ENCODE measurements around the gene DLST. TPM values are rescaled to one million over a fixed set of nuclear protein-coding genes. Genes with fewer than 3 reads are reported as not detected.

Gene DLST
- total RNA-seq, 1 donor from 2014 or later: 35.6 TPM

DNA sequence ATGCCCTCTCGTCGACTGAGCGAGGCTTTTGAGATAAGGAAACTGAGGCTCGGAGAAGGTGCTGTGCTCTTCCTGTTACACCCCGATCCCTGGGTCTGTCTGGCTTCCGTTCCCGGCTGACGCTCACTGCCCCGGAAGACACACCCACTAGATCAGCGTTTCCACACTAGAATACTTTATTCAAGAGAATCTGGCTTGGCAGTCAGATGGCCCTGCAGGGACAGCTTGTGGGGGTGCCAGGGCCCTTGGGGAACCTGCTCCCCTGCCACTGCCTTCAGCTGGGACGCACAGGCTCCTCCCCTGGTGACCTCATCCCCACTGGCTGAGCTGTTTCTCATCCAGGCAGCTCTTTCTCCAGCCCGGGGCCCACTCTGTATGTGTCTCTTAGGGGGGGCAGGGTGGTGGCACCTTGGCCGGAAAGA lies 60.0 kb downstream of the DLST start:
- peak; percentile 18 for DNase-seq

DNA sequence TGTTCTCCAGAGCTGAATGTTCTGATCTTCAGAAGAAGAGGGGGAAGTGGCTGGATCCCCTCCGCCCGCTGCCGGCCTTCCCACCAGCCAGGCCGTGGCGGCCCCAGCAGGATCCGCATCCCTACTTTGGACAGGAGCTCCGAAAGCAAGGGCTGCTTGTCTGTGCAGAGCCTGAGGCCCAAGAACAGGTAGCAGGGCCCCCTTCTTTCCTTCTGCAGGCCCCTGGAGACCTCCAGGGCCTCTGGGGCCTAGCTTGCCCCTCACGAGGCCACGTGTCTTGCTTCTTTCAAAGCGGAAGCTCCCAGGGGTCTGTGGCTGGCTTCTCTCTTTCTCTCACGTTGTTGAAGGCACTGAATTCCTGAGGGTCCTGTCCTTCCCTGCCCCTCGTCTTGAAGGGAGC lies 60.5 kb downstream of the DLST start:
- no peak for DNase-seq

DNA sequence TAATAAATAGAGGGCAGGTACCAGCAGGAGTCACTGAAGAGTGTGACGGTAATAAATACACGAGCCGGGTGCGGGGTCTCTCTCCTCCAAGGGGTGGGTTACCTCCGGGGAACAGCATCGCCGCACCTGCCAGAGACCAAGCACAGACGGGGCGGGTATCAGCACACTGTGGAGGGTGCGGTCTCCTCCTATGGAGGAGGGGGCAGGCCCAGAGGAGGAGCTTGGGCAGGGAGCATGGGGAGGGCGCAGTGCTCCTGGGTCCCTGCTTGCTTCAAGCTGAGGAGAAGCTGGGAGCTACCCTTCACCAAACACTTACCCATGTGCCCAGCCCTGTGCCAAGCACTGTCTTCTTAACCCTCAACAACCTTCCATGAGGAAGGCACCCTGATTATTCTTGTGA lies 60.9 kb downstream of the DLST start:
- no peak for DNase-seq

DNA sequence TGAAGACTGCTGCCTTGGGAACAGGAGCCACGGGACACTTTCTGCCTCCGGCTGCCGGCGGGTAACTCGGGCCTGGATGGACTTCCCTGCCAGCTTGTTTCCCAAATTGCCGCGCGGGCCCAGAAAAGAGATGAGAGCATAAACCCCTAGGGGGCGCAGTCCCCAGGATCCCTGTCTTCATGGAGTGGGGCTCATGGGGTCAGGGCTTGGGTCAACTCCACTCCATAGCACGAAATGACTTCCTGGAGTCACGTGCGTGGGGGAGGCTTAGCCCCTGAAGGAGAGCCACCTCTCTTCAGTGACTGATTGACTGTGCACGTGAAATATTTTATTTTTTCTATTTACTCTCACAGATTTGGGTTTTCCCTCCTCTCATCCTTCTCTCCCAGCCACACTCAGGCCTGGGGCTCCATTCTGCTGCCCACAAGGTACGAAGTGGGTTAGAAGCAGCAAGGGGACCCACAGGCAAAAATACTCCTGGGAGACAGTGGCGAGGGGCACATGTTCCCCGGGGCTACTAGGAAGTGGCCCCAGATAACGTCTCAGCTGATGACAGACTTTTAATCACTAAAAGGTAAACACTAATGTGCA lies 63.6 kb downstream of the DLST start:
- no peak for DNase-seq

DNA sequence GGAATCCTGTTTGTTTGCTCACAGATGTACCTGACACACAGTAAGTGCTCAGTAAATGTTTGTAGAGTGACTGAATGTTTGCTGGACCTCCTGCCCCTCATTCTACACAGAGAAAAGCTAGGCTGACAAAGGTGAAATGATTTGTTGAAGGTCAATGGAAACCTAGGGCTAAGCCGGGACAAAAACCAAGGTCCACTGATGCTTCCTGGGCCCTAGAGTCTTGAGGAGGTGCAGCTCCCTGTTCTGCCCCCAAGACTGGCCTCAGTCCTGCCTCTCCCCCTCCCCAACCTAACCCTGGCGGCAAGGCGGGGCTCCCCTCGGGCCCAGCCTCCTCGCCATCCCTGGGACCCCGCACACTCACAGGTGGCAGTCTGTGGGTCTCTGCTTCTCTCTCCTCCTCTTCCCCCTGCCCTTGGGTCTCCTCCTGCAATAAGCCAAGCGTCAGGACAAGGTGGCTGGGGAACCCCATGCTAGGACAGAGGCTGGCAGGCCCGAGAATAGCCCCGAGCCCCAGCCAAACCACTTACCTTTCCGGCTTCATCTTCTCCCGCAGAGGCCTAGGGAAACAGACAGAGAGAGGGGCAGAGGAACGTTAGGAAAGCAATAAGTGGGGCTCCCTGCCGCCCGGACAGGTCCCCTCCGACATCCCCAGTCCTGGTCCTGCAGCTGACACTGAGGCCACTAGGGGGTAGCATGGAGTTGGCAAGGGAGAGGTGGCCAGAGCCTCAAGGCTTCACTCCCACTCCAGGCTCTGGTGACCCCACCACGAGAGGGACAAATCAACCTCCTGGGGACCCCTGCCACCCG lies 64.3 kb downstream of the DLST start:
- peak; percentile 42 for DNase-seq

DNA sequence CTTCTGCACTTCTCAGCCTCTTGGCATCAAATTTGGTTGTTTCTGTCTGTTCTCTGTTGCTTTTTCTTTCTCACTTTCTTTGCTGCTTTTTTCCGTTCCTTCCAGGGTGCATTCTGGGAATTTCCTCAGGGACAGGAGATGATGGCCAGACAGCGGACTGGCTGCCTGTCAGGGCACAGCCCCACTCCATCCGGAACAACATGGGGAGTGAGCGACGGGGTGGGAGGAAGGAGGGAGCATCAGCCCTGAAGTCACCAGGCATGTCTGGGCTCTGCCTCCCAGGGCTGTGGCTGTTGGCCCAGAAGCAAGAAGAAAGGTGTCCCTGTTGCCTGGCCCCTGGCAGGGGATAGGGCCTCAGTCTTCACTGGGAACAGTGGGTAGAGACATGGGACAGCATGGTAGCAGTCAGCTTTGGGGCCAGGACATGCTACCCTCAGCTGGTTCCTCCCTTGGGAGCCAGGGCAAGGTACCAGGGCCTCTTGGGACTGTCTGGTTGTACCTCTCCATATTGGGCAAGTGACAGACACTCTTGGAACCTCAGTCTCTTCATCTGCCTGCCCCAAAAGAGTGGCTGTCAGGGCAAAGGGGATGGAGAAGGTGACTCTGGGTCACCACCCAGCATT lies 65.1 kb downstream of the DLST start:
- DNase-seq: no peak

DNA sequence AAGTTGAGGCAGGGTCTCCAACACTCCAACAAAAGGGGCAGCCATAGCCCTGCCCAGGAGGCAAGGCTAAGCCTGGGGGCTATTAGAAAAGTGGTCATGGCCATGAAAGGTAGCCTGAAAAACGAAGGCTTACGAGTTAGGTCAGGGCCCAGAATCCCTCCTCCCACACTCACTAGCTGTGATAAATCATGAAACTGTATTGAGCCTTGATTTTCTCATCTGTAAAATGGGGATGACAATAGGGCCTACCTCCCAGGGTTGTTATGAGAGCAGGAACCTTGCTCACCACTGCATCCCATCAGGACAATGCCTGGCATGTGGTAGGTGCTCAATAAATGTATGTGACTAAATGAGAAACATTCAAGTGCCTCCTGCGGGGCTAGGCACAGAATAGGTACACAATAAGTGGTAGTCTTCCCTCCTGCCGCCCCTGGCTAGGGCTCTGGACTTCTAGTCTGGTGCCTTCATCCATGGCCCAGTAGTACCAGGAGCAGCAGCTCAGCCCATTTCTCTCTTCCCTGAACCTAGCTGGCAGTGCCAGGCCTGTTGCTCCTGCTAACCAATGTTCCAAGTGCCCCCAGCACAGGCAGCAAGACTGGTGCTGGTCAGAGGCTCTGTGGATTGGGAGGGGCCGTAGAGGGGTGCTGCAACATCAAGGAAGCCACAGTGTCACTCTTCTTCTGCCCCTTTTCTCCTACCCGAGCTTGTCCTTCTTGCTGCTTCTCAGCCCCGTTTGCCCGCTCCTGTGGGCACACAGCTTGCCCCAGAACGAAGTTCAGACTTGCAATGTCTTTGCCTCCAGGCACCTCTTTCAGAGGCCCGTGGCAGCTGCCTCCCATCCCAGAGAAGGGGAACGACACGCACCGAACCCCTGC lies 65.9 kb downstream of the DLST start:
- DNase-seq: no peak

DNA sequence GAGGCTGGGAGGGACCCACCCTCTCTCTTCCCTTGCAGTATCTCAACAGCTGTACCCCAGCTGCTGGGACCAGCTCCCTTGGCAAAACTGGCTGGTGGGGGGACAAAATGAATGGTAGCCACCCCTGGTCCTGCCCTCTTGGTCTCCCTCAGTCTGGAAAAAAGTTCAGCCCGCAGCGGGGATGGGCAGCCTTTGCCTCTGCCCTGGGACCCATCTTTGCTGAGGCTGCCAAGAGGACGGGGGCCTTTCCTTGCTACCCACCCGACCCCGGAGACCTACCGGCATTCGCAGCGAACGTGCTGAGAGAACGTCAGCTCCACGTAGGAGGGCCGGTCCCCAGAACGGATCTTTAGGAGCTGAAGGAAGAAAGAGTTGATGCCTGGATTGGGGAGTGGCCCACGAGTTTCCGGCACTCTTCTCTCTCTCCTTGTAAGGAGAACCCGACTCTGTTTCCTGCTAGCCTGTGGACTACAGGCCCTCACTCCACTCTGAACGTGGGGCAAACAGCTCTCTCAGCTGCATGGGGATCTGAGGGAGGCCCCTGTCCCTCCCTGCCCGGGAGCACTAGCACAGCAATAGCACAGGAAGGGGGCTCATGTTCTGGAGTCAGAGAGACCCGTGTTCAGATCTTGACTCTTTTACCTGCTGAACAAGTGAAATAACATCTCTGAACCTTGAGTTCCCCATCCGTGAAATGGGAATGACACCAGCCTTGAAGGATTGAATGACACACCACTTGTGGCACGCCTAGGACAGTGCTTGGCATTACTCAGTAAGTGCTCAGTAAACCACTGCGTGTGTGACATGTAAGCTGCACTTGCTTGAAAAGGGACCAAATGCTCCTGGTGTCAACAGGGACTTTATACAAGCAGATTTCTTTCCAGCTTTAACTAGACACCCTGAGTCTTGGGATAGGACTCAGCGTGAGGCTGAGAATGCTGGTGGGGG lies 66.8 kb downstream of the DLST start:
- DNase-seq: no peak

DNA sequence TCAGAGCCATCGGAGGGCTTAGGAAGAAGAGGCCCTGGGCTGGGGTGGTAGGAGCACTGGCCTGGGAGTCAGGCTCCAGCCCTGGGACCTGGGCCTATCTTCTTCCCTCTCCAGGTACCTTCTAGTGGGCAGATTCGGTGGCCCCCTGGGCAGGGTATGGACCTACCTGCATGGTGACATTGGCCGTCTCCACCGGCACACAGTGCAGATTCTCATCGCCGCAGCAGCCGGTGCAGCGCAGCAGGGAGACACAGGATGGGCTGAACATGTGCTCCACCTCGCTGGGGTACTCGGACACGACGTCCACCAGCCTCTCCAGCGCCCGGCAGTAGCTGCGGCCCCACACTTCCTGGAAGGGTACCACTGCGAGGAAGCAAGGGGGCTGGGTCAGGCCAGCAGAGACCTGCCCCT lies 67.5 kb downstream of the DLST start:
- DNase-seq: no peak

DNA sequence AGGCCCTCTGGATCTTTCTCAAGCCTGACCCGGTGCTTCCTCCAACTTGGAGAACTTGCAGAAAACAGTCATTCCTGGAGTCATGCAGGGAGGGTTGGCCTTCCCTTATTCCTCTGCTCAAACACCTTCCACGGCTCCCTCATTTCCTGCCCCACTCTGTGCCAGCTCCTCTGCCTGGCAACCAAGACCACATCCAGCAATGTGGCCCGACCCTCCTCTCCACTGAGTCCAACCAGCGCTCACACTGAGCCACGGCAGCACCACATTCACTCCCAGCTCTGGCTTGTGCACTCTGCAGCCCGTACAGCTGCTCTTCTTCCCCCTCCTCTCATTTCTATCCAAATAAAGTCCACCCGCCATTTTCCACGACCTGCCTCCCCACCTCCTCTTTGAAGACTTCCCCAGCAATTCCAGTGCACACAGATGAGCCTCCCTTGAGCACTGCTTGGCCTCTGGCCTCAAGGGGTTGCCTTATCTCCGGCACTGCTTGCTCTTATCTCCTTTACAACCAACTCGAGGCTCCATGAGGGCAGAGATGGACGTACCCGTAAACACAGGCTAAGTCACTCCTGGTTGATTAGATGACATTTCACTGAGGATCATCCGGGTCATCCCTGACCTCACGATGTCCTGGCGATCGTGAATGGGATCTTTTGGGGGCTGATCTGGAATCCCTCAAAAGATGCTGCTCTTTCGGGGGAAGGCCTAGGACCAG lies 68.3 kb downstream of the DLST start:
- no peak for DNase-seq

DNA sequence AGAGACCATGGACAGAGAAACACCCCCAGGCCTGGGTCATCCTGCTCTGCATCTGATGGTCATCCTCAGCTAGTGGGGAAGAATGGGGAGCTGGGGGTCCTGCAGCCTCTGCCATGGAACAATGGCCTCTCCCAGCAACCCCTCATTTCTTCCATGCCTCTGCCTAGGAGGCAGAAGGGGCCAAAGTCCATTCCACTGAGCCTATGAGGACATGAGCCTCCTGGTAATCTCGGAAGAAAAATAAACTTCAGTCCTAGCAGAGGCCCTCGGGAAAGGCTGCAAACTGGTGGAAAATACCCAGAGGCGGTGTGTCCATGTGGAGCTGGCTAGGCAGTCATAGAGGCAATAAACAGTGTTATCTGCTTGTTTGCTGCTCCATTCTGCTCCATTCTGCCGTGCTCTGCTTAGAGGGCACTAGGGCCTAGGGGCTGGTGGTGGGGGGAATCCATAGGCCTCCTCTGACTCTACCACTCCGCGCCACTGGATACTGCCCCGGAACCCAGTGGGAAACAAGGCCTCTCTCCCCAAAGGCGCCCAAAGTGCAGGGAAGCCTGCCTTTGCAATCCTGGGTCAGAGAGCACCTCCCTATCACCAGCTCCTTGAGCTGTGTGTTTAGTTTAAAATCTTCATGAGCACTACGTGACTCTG lies 69.2 kb downstream of the DLST start:
- no peak for DNase-seq

DNA sequence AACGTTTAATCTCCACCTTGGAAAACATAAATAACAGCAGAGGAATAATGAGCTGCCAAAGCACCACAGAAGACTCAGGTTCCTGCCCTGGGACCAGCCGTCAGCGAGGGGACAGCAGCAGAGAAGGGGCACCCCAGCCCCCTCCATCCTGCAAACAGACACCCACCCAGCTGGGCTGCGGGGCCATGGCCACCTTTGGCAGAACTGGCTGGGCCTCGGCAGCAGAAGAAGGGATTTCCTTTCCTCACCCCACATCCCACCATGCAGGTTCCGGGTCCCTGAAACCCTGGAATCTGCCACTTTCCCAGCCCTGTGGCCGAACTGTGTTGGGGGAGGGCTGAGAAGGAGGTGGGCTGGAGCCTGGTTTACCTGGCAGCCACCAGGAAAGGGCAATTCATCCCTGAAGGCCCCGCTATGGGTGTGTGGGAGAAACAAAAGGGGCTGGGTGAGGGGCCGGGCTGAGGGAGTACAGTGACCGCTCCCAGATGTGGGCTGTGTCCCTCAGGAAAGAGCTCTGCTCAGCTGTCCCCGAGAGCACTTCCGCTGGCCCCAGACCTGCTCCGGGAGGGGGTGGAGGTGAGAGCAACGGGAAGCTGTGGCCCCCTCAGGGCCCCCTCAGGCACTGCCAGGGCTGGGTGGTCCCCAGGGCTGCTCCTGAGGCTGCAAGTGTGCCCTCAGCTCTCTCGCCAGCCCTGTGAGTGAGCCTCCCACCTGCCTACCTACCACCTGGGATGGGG lies 69.9 kb downstream of the DLST start:
- no peak for DNase-seq

DNA sequence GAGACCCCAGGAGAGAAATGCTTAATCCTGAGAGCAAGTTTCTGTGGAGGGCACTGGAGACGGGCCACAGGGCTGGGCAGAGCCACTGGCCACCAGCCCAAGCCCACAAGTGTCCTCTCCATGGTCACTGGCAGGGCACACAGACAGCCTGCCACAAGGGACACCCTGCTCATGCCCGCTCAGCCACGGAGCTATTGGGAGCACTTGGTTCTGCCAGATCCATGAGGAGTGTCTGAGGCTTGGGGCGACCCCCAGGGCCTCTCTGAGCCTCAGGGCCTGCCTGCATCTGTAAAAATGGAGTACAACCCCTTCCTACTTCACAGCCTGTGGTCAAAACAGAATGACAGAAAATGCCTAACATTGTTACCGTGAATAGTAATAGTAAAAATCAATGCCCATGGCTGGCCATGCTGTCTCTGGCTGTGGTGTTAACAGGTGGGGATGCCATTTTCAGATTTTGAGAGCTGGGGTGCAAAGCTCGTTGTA lies 70.5 kb downstream of the DLST start:
- DNase-seq: no peak

DNA sequence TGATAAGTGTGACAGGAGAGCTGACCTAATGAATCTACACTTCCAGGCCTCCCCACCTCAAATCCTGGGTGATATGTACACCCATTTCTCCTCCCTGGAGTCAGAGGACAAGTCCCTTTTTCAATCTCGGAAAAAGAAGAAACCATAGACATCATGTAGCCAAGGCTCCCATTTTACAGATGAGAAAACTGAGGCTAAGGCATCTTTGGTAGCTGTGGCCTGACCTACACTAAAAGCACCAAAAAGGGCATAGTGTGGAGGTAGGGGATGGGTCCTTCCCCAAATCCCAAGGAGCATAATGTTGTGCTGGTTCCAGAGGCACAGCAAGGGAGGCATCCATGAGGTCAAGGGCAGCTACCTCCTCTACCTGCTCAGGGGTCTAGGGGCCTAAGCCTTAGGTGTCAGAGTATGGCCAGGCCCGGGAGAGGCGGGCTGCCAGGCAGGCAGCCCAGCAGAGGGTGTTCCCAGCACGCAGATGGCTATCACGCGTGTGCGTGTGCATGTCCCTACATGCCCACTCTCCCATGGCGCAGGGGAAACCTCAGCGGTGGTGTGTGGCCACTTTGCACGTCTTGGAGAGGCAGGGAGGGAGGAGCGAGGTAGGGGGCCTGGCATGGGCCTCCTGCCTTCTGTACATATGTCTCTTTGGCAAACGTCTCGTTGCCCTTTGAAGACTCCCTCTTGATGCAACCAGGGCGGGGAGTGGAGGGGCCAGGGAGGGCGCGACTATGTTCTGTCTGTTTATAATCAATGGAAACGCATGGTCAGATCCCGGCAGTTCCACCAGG lies 71.2 kb downstream of the DLST start:
- DNase-seq: no peak
